Uterus (tissue), 2 donors: ENCODE measurements around the gene PNPLA8.

ENCODE experiments used
- CTCF ChIP-seq, 4 experiments: fragments of 200-600 bp in 2 of 4; fragments of 450-650 bp in 2 of 4; sonication (generic) in 2 of 4; IDR thresholded peaks; one replicate each; pipeline ENCODE4 v1.5.1; 2016 to 2019; ENCODE audit warnings: antibody characterized with exemption in 4 of 4, mild to moderate bottlenecking in 2 of 4, moderate library complexity in 1 of 4
- POLR2A ChIP-seq, 2 donors: fragments of 450-650 bp; IDR thresholded peaks; one replicate each; pipeline ENCODE4 v1.6.1; 2016; ENCODE audit warnings: antibody characterized with exemption in 2 of 2, mild to moderate bottlenecking in 1 of 2, moderate library complexity in 1 of 2

- no peak for TF ChIP-seq CTCF (IDR thresholded peaks at IDR 0.05)
- no peak for TF ChIP-seq POLR2A (IDR thresholded peaks at IDR 0.05)
Measured at GRCh38 chr7:108568801-108569380, 43.0 kb upstream of the PNPLA8 start.
